Measurements from ENCODE around the gene ADTRP. TPM values are rescaled to one million over a fixed set of nuclear protein-coding genes. Genes with fewer than 3 reads are reported as not detected.

ADTRP gene
- total RNA-seq, 1 experiment from 2014 or later, result 5.2 TPM

GRCh38 chr6:11700118-11700718, 78.4 kb downstream of the ADTRP start:
- BruUV-seq (replicated peaks), result no TSS peak
- H3K36me3 Mint-ChIP-seq (ENCODE audit: insufficient read depth, unreplicated experiment), result peaks cover 6% of the 10 kb centered on the region
- Histone ChIP-seq H3K36me3 (ENCODE audit: control insufficient read depth, insufficient read depth, low read length) (no peaks in the 10 kb centered on the region), H3K4me1 (no peaks in the 10 kb centered on the region), H3K4me3 (ENCODE audit: low read depth, low read length) (no peak overlapping the region), H3K27me3 (replicated peaks; ENCODE audit: control insufficient read depth, insufficient read depth, low read length) (no peaks in the 10 kb centered on the region), H3K9me3 (no peaks in the 10 kb centered on the region)
- H3K27ac Mint-ChIP-seq (ENCODE audit: unreplicated experiment), result no peak overlapping the region
- intact Hi-C loops (cut with micrococcal nuclease; ENCODE audit: unreplicated experiment), result no loop called here
- H3K4me3 Mint-ChIP-seq (ENCODE audit: unreplicated experiment), result no peak overlapping the region
- no peaks in the 10 kb centered on the region for H3K4me1 Mint-ChIP-seq (ENCODE audit: low read depth, unreplicated experiment)
- no peaks in the 10 kb centered on the region for H3K27me3 Mint-ChIP-seq (ENCODE audit: insufficient read depth, unreplicated experiment)
- CTCF ChIA-PET, result no interaction called here
- POLR2A ChIA-PET, result no interaction called here
- peak in 1 of 2 experiments; percentile 19 for DNase-seq
- peak; percentile 50 to 57 for TF ChIP-seq CTCF (IDR thresholded peaks at IDR 0.05; ENCODE audit: insufficient read depth in 1 of 2, low read depth in 1 of 2, low read length in 1 of 2, severe bottlenecking in 1 of 2, unreplicated experiment in 1 of 2)
- H3K9me3 Mint-ChIP-seq (ENCODE audit: unreplicated experiment), result peaks cover 10% of the 10 kb centered on the region

DNA sequence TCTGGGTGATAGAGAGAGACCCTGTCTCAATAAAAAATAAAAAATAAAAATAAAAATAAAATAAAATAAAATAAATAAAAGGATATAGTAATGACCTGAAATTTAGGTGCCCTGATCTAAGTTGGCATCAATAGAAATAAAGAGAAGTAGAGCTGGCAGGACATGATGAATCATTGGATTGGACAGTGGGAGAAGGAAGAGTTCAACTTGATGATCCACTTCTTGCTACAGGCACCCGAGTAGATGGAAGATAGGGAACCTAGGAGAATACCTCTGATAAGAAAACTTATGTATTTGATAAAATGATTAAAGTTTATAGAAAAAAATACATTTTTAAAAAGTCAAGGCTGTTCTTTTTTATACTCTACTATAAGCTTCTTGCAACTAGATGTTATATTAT, 79.0 kb downstream of the ADTRP start:
- Mint-ChIP-seq H3K4me3 (ENCODE audit: unreplicated experiment) (no peak overlapping the region), H3K4me1 (ENCODE audit: low read depth, unreplicated experiment) (no peaks in the 10 kb centered on the region), H3K27ac (ENCODE audit: unreplicated experiment) (no peak overlapping the region), H3K9me3 (ENCODE audit: unreplicated experiment) (peaks cover 10% of the 10 kb centered on the region), H3K27me3 (ENCODE audit: insufficient read depth, unreplicated experiment) (no peaks in the 10 kb centered on the region), H3K36me3 (ENCODE audit: insufficient read depth, unreplicated experiment) (peaks cover 6% of the 10 kb centered on the region)
- no TSS peak for BruUV-seq (replicated peaks)
- Histone ChIP-seq H3K27me3 (replicated peaks; ENCODE audit: control insufficient read depth, insufficient read depth, low read length) (no peaks in the 10 kb centered on the region), H3K9me3 (no peaks in the 10 kb centered on the region), H3K36me3 (ENCODE audit: control insufficient read depth, insufficient read depth, low read length) (no peaks in the 10 kb centered on the region), H3K4me3 (ENCODE audit: low read depth, low read length) (no peak overlapping the region), H3K4me1 (no peaks in the 10 kb centered on the region)
- intact Hi-C loops (cut with micrococcal nuclease; ENCODE audit: unreplicated experiment), result no loop called here
- no peak for TF ChIP-seq CTCF (IDR thresholded peaks at IDR 0.05; ENCODE audit: insufficient read depth in 1 of 2, low read depth in 1 of 2, low read length in 1 of 2, severe bottlenecking in 1 of 2, unreplicated experiment in 1 of 2)
- DNase-seq, result no peak
- ChIA-PET POLR2A (no interaction called here), CTCF (no interaction called here)

GRCh38 chr6:11692451-11693376, 85.9 kb downstream of the ADTRP start:
- no TSS peak for BruUV-seq (replicated peaks)
- POLR2A ChIA-PET, result no interaction called here
- no peak overlapping the region for H3K27ac Mint-ChIP-seq (ENCODE audit: unreplicated experiment)

More at GRCh38 chr6:11692451-11693376, 85.9 kb downstream of the ADTRP start:
- Histone ChIP-seq H3K4me1 (peaks cover 11% of the 10 kb centered on the region), H3K36me3 (ENCODE audit: control insufficient read depth, insufficient read depth, low read length) (no peaks in the 10 kb centered on the region; the same call in 1 of the 2 replicates), H3K4me3 (ENCODE audit: low read depth, low read length) (no peak overlapping the region), H3K9me3 (no peaks in the 10 kb centered on the region), H3K27me3 (replicated peaks; ENCODE audit: control insufficient read depth, insufficient read depth, low read length) (no peaks in the 10 kb centered on the region)
- Mint-ChIP-seq H3K36me3 (ENCODE audit: insufficient read depth, unreplicated experiment) (peaks cover 5% of the 10 kb centered on the region), H3K4me1 (ENCODE audit: low read depth, unreplicated experiment) (peaks cover 6% of the 10 kb centered on the region), H3K9me3 (ENCODE audit: unreplicated experiment) (peaks cover 17% of the 10 kb centered on the region), H3K4me3 (ENCODE audit: unreplicated experiment) (no peak overlapping the region), H3K27me3 (ENCODE audit: insufficient read depth, unreplicated experiment) (no peaks in the 10 kb centered on the region)
- CTCF ChIA-PET, result no interaction called here
- no peak for TF ChIP-seq CTCF (IDR thresholded peaks at IDR 0.05; ENCODE audit: insufficient read depth in 1 of 2, low read depth in 1 of 2, low read length in 1 of 2, severe bottlenecking in 1 of 2, unreplicated experiment in 1 of 2)
- DNase-seq, result no peak
- intact Hi-C loops (cut with micrococcal nuclease; ENCODE audit: unreplicated experiment), result no loop called here

Measured in Caco-2 (cell line).